RKO (cell line): Measurements from ENCODE around the gene DVL1.

Source experiments
- DNase-seq: peaks from one replicate; pipeline ENCODE4 v3.0.0-alpha.2; 2016; ENCODE audit warnings: low spot score

DVL1 gene

GRCh38 chr1:1340185-1340584 is 9.0 kb downstream of the DVL1 start:
- no peak for DNase-seq

GRCh38 chr1:1338278-1338677 is 10.9 kb downstream of the DVL1 start:
- no peak for DNase-seq

GRCh38 chr1:1337793-1338147 is 11.4 kb downstream of the DVL1 start:
- DNase-seq = no peak

GRCh38 chr1:1336931-1337792 is 12.1 kb downstream of the DVL1 start:
- DNase-seq = no peak

- DNase-seq = no peak
Observed at GRCh38 chr1:1336446-1336845, 12.8 kb downstream of the DVL1 start.

GRCh38 chr1:1335792-1336248 is 13.4 kb downstream of the DVL1 start:
- DNase-seq = no peak

- DNase-seq = no peak
Observed at GRCh38 chr1:1335283-1335682, 13.9 kb downstream of the DVL1 start.

GRCh38 chr1:1334835-1335234 is 14.4 kb downstream of the DVL1 start:
- DNase-seq = no peak

GRCh38 chr1:1333551-1334241 is 15.5 kb downstream of the DVL1 start:
- DNase-seq = no peak

- DNase-seq = no peak
Observed at GRCh38 chr1:1332774-1333480, 16.3 kb downstream of the DVL1 start.

GRCh38 chr1:1332031-1332755 is 17.0 kb downstream of the DVL1 start:
- DNase-seq = no peak

GRCh38 chr1:1331068-1331965 is 17.9 kb downstream of the DVL1 start, which contains the start of gene TAS1R3:
Gene TAS1R3 (plus strand): TSS chr1:1331280. CDS start chr1:1331346, 66 bp downstream.
- no peak for DNase-seq

GRCh38 chr1:1330366-1331067 is 18.7 kb downstream of the DVL1 start:
- DNase-seq = no peak

GRCh38 chr1:1329304-1330210 is 19.7 kb downstream of the DVL1 start:
- no peak for DNase-seq

GRCh38 chr1:1328254-1328653 is 21.0 kb downstream of the DVL1 start:
- no peak for DNase-seq

GRCh38 chr1:1327291-1327690 is 21.9 kb downstream of the DVL1 start:
- no peak for DNase-seq

- DNase-seq = no peak
Observed at GRCh38 chr1:1326075-1326605, 23.1 kb downstream of the DVL1 start.

- DNase-seq = peak; percentile 38
Observed at GRCh38 chr1:1325288-1326074, 23.7 kb downstream of the DVL1 start.
